Pancreas (tissue), 10 donors: Measurements from ENCODE around the gene PROB1. TPM values are rescaled to one million over a fixed set of nuclear protein-coding genes. Genes with fewer than 3 reads are reported as not detected.

Experiments
- ATAC-seq, 4 donors: fragments of 200-7000 bp; cut with Tn5 transposase; one replicate each; pipeline versions ENCODE4 v1.8.0 to v1.9.1; 2020; ENCODE audit warnings: mild to moderate bottlenecking in 4 of 4, moderate library complexity in 4 of 4
- DNase-seq, 6 donors: peaks; one replicate each; pipeline ENCODE4 v3.0.0-alpha.2; 2020
- FAIRE-seq: peaks from 2 replicates; lab custom pipeline; 2012; peaks lifted over from hg19 to GRCh38; lab: Jason Lieb, UNC
- H3K27ac ChIP-seq, 4 donors: fragments of 200-600 bp; sonication (generic); 1 replicate in 3 of 4; 2 replicates in 1 of 4; pipeline versions ENCODE4 v1.5.0 to v1.8.0; 2020
- H3K27me3 ChIP-seq, 4 donors: fragments of 200-600 bp; one replicate each; pipeline ENCODE4 v1.8.0; 2021
- H3K36me3 ChIP-seq, 3 donors: fragments of 200-600 bp; sonication (generic) in 1 of 3; one replicate each; pipeline versions ENCODE4 v1.5.0 to v1.8.0; 2020 to 2021
- H3K4me1 ChIP-seq, 3 donors: fragments of 200-600 bp; one replicate each; pipeline ENCODE4 v1.8.0; 2021
- H3K4me3 ChIP-seq, 4 donors: fragments of 200-600 bp; sonication (generic) in 2 of 4; one replicate each; pipeline versions ENCODE4 v1.5.0 to v1.8.0; 2020 to 2021
- H3K9me3 ChIP-seq, 4 donors: fragments of 200-600 bp; one replicate each; pipeline ENCODE4 v1.8.0; 2021
- WGBS, 2 donors: extraction: QIAGEN DNeasy Blood & Tissue Kit; methylation state at CpG; one replicate each; pipeline ENCODE4 v1.1.7; 2013; 5-methylcytosine and 5-hydroxymethylcytosine counted together
- intact Hi-C, 3 donors: fragments of 100-400 bp; cut with DNase I; formaldehyde crosslinking; loops; one replicate each; pipeline versions ENCODE4 v1.11.1 to v1.14.2; 2022
- polyA plus RNA-seq, 2 donors: library from polyadenylated mRNA; stranded (reverse); fragments of 200-250 nt; gene quantifications; one replicate each; pipeline ENCODE4 v1.2.3, GENCODE V29; 2013
- total RNA-seq, 6 donors: library from RNA; stranded (reverse); fragmentation: NEBNext Ultra II Directional in 4 of 6; extraction: Animal tissue kit (Norgen Biotek cat#: 25700) in 4 of 6; gene quantifications; one replicate each; pipeline versions ENCODE4 v1.2.1 to v1.2.4, GENCODE V29; 2021 to 2023
- TF ChIP-seq, protein P1 (sequence below), 4 donors: fragments of 200-600 bp; sonication (generic) in 3 of 4; IDR thresholded peaks; one replicate each; pipeline versions ENCODE4 v1.5.0 to v1.8.0; 2021; ENCODE audit warnings: antibody characterized with exemption in 4 of 4
- donor health status: healthy with polysubstance abuse.
- donor health status: DM: no; HTN: no; CAD: no; lungs with moderate emphysema.
- donor health status: DM: no; HTN: no; CAD: no.
- donor health status: control.
- donor health status: control.
- donor health status: Bipolar disorder and iron deficiency.
- donor health status: DM: yes; HTN: yes; CAD: no.
- donor health status: DM: no; HTN: no; CAD: no.
- donor health status: DM: no; HTN: no; CAD: no.
- donor health status: DM: yes; HTN: yes; CAD: no.

Gene PROB1
- total and polyA plus RNA-seq, 8 donors, result 0.19 to 0.38 (median 0.34) TPM

DNA sequence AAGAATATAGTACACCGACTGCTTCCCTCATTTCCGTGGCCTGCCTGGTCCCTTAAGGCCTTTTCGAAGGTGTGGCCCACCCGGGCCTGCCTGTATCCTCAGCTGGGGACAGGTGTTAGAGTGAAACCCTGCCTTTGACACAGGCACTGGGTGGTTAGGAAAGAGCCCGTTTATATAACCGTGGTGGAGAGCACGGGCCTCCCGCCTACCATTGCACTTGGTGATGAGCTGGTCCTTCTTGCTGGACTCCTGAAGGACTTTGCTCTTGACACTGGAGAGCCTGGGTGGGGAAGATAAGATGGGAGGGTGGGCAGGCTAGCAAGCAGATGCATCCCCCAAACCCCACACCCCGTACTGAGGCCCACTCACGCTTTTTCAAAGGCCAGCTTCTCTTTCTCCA is 6.6 kb upstream of the PROB1 start:
- Histone ChIP-seq H3K36me3 (no peaks in the 10 kb centered on the region), H3K27me3 (no peaks in the 10 kb centered on the region), H3K4me1 (peaks cover 0 to 5% (median 0%) of the 10 kb centered on the region in 3 donors), H3K27ac (no peak overlapping the region), H3K4me3 (no peak overlapping the region), H3K9me3 (no peaks in the 10 kb centered on the region)
- intact Hi-C loops, result no loop called here
- ATAC-seq (no peak), DNase-seq (peak in 1 of 6 donors; percentile 35), FAIRE-seq (no peak)
- WGBS, 2 donors, result 91 to 94% methylated on average over 10 of the region's 10 CpGs
- TF ChIP-seq, protein P1, sequence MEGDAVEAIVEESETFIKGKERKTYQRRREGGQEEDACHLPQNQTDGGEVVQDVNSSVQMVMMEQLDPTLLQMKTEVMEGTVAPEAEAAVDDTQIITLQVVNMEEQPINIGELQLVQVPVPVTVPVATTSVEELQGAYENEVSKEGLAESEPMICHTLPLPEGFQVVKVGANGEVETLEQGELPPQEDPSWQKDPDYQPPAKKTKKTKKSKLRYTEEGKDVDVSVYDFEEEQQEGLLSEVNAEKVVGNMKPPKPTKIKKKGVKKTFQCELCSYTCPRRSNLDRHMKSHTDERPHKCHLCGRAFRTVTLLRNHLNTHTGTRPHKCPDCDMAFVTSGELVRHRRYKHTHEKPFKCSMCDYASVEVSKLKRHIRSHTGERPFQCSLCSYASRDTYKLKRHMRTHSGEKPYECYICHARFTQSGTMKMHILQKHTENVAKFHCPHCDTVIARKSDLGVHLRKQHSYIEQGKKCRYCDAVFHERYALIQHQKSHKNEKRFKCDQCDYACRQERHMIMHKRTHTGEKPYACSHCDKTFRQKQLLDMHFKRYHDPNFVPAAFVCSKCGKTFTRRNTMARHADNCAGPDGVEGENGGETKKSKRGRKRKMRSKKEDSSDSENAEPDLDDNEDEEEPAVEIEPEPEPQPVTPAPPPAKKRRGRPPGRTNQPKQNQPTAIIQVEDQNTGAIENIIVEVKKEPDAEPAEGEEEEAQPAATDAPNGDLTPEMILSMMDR (IDR thresholded peaks at IDR 0.05), result no peak

GRCh38 chr5:139399501-139400121 is 4.7 kb upstream of the PROB1 start:
- intact Hi-C loops, result no loop called here
- Histone ChIP-seq H3K27me3 (peaks cover 0 to 5% (median 0%) of the 10 kb centered on the region in 4 donors), H3K4me1 (peaks cover 0 to 6% (median 0%) of the 10 kb centered on the region in 3 donors), H3K4me3 (no peak overlapping the region), H3K27ac (no peak overlapping the region), H3K9me3 (no peaks in the 10 kb centered on the region), H3K36me3 (no peaks in the 10 kb centered on the region)
- peak in 1 of 6 donors; percentile 8 for DNase-seq
- ATAC-seq, result no peak
- no peak for FAIRE-seq
- 74 to 84% methylated on average over 6 of the region's 6 CpGs for WGBS, 2 donors
- TF ChIP-seq, protein P1 (IDR thresholded peaks at IDR 0.05), result no peak

- DNase-seq, result peak in 2 of 6 donors; percentile 6 to 28
- H3K27me3 ChIP-seq, result peaks cover 0 to 6% (median 2%) of the 10 kb centered on the region in 4 donors
- no peak overlapping the region for H3K4me3 ChIP-seq
- no peak for FAIRE-seq
- no peak overlapping the region for H3K27ac ChIP-seq
- no peaks in the 10 kb centered on the region for H3K36me3 ChIP-seq
- H3K4me1 ChIP-seq, result peaks cover 0 to 6% (median 0%) of the 10 kb centered on the region in 3 donors
- whole genome bisulfite sequencing, 2 donors, result 38 to 40% methylated on average over 6 of the region's 6 CpGs
- intact Hi-C loops, result no loop called here
- ATAC-seq, result no peak
- H3K9me3 ChIP-seq, result no peaks in the 10 kb centered on the region
- TF ChIP-seq, protein P1 (IDR thresholded peaks at IDR 0.05), result no peak
Observed at GRCh38 chr5:139397921-139398320, 3.0 kb upstream of the PROB1 start.

DNA sequence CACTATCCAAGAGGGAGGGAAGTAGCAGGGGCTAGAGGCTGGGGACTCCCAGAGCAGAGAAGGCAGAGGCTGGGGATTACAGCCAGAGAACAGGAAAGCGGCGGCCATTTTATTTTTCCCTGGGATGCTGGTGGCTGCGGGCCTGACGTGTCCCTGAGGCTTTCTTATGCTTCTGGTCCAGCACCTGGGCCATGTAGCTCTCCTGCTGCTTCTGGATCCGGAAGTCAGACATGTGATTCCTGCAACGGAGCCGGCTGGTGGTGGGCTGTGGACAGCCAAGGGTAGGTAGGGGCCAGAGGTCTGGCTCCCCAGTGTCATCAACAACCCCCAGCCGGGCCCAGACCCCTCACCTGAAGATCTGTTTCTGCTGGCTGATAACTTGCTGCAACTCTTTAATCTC is 1.8 kb upstream of the PROB1 start:
- intact Hi-C loops, result no loop called here
- DNase-seq (peak in 3 of 6 donors; percentile 8 to 45 (median 39)), FAIRE-seq (no peak), ATAC-seq (no peak)
- Histone ChIP-seq H3K27me3 (peaks cover 0 to 6% (median 2%) of the 10 kb centered on the region in 4 donors), H3K4me1 (peaks cover 0 to 6% (median 0%) of the 10 kb centered on the region in 3 donors), H3K4me3 (no peak overlapping the region), H3K36me3 (no peaks in the 10 kb centered on the region), H3K9me3 (no peaks in the 10 kb centered on the region), H3K27ac (no peak overlapping the region)
- 86 to 90% methylated on average over 8 of the region's 8 CpGs for WGBS, 2 donors
- TF ChIP-seq, protein P1 (IDR thresholded peaks at IDR 0.05), result no peak
